K562 (cell line): Measurements from ENCODE around the gene ATXN2L. TPM values are rescaled to one million over a fixed set of nuclear protein-coding genes. Genes with fewer than 3 reads are reported as not detected.
A peak's percentile ranks its signal among the peaks of the same experiment; 100 is the strongest.

Experiments used
- CREB1 ChIP-seq, 2 experiments: sonication (generic) in 1 of 2; formaldehyde crosslinking in 1 of 2; IDR thresholded peaks; 2 replicates each; pipeline versions ENCODE4 v1.6.1 to v1.8.0; 2012 to 2022; ENCODE audit warnings: inconsistent platforms in 1 of 2, mild to moderate bottlenecking in 1 of 2, missing genetic modification reagents in 1 of 2, moderate library complexity in 1 of 2
- CTCFL ChIP-seq: IDR thresholded peaks from 2 replicates; pipeline ENCODE4 v1.6.1; 2011; ENCODE audit warnings: borderline replicate concordance, low read depth, mild to moderate bottlenecking, moderate library complexity, low read length; ENCODE audit not compliant: insufficient read depth, poor library complexity, severe bottlenecking
- ELF2 ChIP-seq: fragments of 250-450 bp; sonication (Bioruptor Pico); IDR thresholded peaks from 2 replicates; pipeline ENCODE4 v1.5.0; 2021; ENCODE audit warnings: mild to moderate bottlenecking
- FIP1L1 ChIP-seq: fragments of 200-400 bp; formaldehyde crosslinking; IDR thresholded peaks from 2 replicates; pipeline ENCODE4 v1.6.1; 2018; ENCODE audit warnings: mild to moderate bottlenecking, low read depth, low read length; ENCODE audit not compliant: poor library complexity, severe bottlenecking
- GATA2 ChIP-seq: sonication (generic); formaldehyde crosslinking; IDR thresholded peaks from 2 replicates; pipeline ENCODE4 v1.4.0; 2020; ENCODE audit warnings: mild to moderate bottlenecking, missing genetic modification reagents
- NFIC ChIP-seq: fragments of 450-650 bp; IDR thresholded peaks from 2 replicates; pipeline ENCODE4 v1.6.1; 2017; ENCODE audit warnings: mild to moderate bottlenecking, inconsistent platforms
- PBX2 ChIP-seq, 2 experiments: IDR thresholded peaks in 1 of 2; conservative IDR thresholded peaks in 1 of 2; 2 replicates each; pipeline ENCODE4 v1.6.1; 2016; ENCODE audit warnings: low read depth in 2 of 2, mild to moderate bottlenecking in 1 of 2, missing compliant biosample characterization in 1 of 2, missing genetic modification characterization in 1 of 2, moderate library complexity in 1 of 2
- SIRT6 ChIP-seq: IDR thresholded peaks from one replicate; pipeline ENCODE4 v1.6.1; 2012; ENCODE audit warnings: low read depth, mild to moderate bottlenecking, control low read depth, inconsistent platforms, low read length, moderate library complexity
- SRSF1 ChIP-seq: fragments of 200-400 bp; formaldehyde crosslinking; IDR thresholded peaks from 2 replicates; pipeline ENCODE4 v1.6.1; 2017; ENCODE audit warnings: mild to moderate bottlenecking, low read depth, low read length, moderate library complexity
- SRSF3 ChIP-seq: fragments of 200-400 bp; formaldehyde crosslinking; IDR thresholded peaks from 2 replicates; pipeline ENCODE4 v1.6.1; 2016; ENCODE audit warnings: mild to moderate bottlenecking, low read length, moderate library complexity; ENCODE audit not compliant: insufficient read depth
- TEAD2 ChIP-seq: fragments of 450-650 bp; IDR thresholded peaks from 2 replicates; pipeline ENCODE4 v1.6.1; 2016; ENCODE audit warnings: missing genetic modification characterization, control low read depth, missing compliant biosample characterization
- ZNF583 ChIP-seq: fragments of 250-450 bp; sonication (Bioruptor Pico); IDR thresholded peaks from 2 replicates; pipeline ENCODE4 v1.4.0; 2020
- ZNF586 ChIP-seq: fragments of 450-650 bp; formaldehyde crosslinking; conservative IDR thresholded peaks from 2 replicates; pipeline ENCODE4 v1.4.0; 2020; ENCODE audit warnings: mild to moderate bottlenecking, moderate library complexity
- ZNF695 ChIP-seq: fragments of 450-650 bp; formaldehyde crosslinking; IDR thresholded peaks from 2 replicates; pipeline ENCODE4 v1.4.0; 2020; ENCODE audit warnings: mild to moderate bottlenecking, moderate library complexity
- polyA plus RNA-seq, 8 experiments: library from polyadenylated mRNA; depleted of rRNA in 4 of 8; stranded (reverse) in 5 of 8; unstranded in 3 of 8; fragments of >200 nt; fragmentation: Nextera tagmentation in 2 of 8; fragmentation: Illumina TruSeq in 1 of 8; extraction: Ambion mirVana in 2 of 8; extraction: Trizol in 1 of 8; gene quantifications; 2 replicates each; pipeline versions ENCODE4 v1.2.1 to v1.2.3, GENCODE V29; 2011 to 2014; ENCODE audit warnings: inconsistent platforms in 1 of 8, missing spikeins in 1 of 8
- total RNA-seq, 7 experiments: library from RNA; depleted of rRNA in 6 of 7; stranded (reverse); fragments of >200 nt in 6 of 7; fragmentation: Illumina TruSeq in 2 of 7; extraction: Trizol in 2 of 7; gene quantifications; 2 replicates each; pipeline versions ENCODE4 v1.2.1 to v1.2.3, GENCODE V29; 2011 to 2021; ENCODE audit warnings: low replicate concordance in 1 of 7
- TF ChIP-seq, protein P1 (sequence below): fragments of 450-650 bp; IDR thresholded peaks from 2 replicates; pipeline ENCODE4 v1.6.1; 2017; ENCODE audit warnings: mild to moderate bottlenecking, moderate library complexity
- TF ChIP-seq, protein P2 (sequence below): fragments of 150-350 bp; IDR thresholded peaks from 2 replicates; pipeline ENCODE4 v1.6.1; 2014; ENCODE audit warnings: low read depth, mild to moderate bottlenecking, low read length, borderline replicate concordance

Gene ATXN2L
- total and polyA plus RNA-seq, 9 of the 15 experiments (the other 6 are each of a cell fraction or from before 2014, with no cell fraction given): 3.8 to 280 (median 37.2) TPM

GRCh38 chr16:28823873-28824716, 1.3 kb downstream of the ATXN2L start (continued):
- TF ChIP-seq SIRT6 (no peak), SRSF3 (no peak), GATA2 (CRISPR knock-in tag) (no peak), CTCFL (no peak), ZNF583 (CRISPR knock-in tag) (peak; percentile 54; the same call in 1 of the 2 replicates), FIP1L1 (no peak), NFIC (no peak; the same call in none of the 2 replicates), PBX2 (CRISPR knock-in tag; IDR thresholded peaks at IDR 0.05; ENCODE audit: low read depth) (no peak), PBX2 (tag; conservative IDR thresholded peaks at IDR 0.05; ENCODE audit: low read depth) (no peak), SRSF1 (no peak), TEAD2 (tag) (no peak), CREB1 (IDR thresholded peaks at IDR 0.05) (no peak; the same call in 1 of the 2 replicates), CREB1 (CRISPR knock-in tag; IDR thresholded peaks at IDR 0.05) (0 out of 2 replicates have a peak, but pooled peaks have one; percentile 18), ELF2 (no peak), ZNF695 (CRISPR knock-in tag) (no peak), ZNF586 (no peak)
- TF ChIP-seq, protein P1, sequence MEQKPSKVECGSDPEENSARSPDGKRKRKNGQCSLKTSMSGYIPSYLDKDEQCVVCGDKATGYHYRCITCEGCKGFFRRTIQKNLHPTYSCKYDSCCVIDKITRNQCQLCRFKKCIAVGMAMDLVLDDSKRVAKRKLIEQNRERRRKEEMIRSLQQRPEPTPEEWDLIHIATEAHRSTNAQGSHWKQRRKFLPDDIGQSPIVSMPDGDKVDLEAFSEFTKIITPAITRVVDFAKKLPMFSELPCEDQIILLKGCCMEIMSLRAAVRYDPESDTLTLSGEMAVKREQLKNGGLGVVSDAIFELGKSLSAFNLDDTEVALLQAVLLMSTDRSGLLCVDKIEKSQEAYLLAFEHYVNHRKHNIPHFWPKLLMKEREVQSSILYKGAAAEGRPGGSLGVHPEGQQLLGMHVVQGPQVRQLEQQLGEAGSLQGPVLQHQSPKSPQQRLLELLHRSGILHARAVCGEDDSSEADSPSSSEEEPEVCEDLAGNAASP: no peak
- TF ChIP-seq, protein P2, sequence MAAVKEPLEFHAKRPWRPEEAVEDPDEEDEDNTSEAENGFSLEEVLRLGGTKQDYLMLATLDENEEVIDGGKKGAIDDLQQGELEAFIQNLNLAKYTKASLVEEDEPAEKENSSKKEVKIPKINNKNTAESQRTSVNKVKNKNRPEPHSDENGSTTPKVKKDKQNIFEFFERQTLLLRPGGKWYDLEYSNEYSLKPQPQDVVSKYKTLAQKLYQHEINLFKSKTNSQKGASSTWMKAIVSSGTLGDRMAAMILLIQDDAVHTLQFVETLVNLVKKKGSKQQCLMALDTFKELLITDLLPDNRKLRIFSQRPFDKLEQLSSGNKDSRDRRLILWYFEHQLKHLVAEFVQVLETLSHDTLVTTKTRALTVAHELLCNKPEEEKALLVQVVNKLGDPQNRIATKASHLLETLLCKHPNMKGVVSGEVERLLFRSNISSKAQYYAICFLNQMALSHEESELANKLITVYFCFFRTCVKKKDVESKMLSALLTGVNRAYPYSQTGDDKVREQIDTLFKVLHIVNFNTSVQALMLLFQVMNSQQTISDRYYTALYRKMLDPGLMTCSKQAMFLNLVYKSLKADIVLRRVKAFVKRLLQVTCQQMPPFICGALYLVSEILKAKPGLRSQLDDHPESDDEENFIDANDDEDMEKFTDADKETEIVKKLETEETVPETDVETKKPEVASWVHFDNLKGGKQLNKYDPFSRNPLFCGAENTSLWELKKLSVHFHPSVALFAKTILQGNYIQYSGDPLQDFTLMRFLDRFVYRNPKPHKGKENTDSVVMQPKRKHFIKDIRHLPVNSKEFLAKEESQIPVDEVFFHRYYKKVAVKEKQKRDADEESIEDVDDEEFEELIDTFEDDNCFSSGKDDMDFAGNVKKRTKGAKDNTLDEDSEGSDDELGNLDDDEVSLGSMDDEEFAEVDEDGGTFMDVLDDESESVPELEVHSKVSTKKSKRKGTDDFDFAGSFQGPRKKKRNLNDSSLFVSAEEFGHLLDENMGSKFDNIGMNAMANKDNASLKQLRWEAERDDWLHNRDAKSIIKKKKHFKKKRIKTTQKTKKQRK: no peak
